ENCODE data around the gene RRAGC.

The RRAGC gene

GRCh38 chr1:38859561-38860453 is at the start of gene RRAGC:
RRAGC (minus strand) TSS chr1:38859772; CDS start chr1:38859646, 126 bp downstream.
- DNase-seq, result peak; percentile 98

- DNase-seq, result no peak
These were observed 49.2 kb upstream of the RRAGC start for GRCh38 chr1:38908821-38909220.

GRCh38 chr1:38905985-38906384 is 46.4 kb upstream of the RRAGC start:
- no peak for DNase-seq

GRCh38 chr1:38899560-38899959 is 40.0 kb upstream of the RRAGC start:
- no peak for DNase-seq

GRCh38 chr1:38898653-38899230 is 39.2 kb upstream of the RRAGC start:
- DNase-seq, result no peak

GRCh38 chr1:38896169-38896568 is 36.6 kb upstream of the RRAGC start:
- no peak for DNase-seq

- DNase-seq, result no peak
These were observed 33.4 kb upstream of the RRAGC start for GRCh38 chr1:38892976-38893375.

GRCh38 chr1:38891753-38892152 is 32.2 kb upstream of the RRAGC start:
- DNase-seq, result peak; percentile 12

GRCh38 chr1:38889589-38889988 is 30.0 kb upstream of the RRAGC start:
- no peak for DNase-seq

GRCh38 chr1:38888423-38889333 is 29.1 kb upstream of the RRAGC start:
- DNase-seq, result no peak

- no peak for DNase-seq
These were observed 25.5 kb upstream of the RRAGC start for GRCh38 chr1:38885092-38885491.

- no peak for DNase-seq
These were observed 21.9 kb upstream of the RRAGC start, which contains the start of gene GJA9 for GRCh38 chr1:38881487-38881886. GJA9 (minus strand) TSS chr1:38881587; CDS start chr1:38876098, 5,489 bp downstream.

- no peak for DNase-seq
These were observed 16.2 kb upstream of the RRAGC start for GRCh38 chr1:38875811-38876210.

- DNase-seq, result peak; percentile 98
These were observed 13.7 kb upstream of the RRAGC start, which contains the start of gene MYCBP for GRCh38 chr1:38873027-38873969. MYCBP (minus strand) TSS chr1:38873348; CDS start chr1:38873305, 43 bp downstream.

GRCh38 chr1:38872401-38873026 is 12.9 kb upstream of the RRAGC start:
- DNase-seq, result peak; percentile 27

- no peak for DNase-seq
These were observed 11.4 kb upstream of the RRAGC start for GRCh38 chr1:38870996-38871395.

GRCh38 chr1:38867208-38867607 is 7.6 kb upstream of the RRAGC start:
- no peak for DNase-seq

GRCh38 chr1:38865112-38865715 is 5.6 kb upstream of the RRAGC start:
- DNase-seq, result no peak

- DNase-seq, result no peak
These were observed 853 bp upstream of the RRAGC start for GRCh38 chr1:38860454-38860795.

- DNase-seq, result peak; percentile 40
These were observed 575 bp downstream of the RRAGC start for GRCh38 chr1:38858833-38859560.

Data from CD4-positive, alpha-beta T cell treated with Interleukin-17A for 1 hour (primary cell).